ENCODE measurements around the gene ELAVL4. TPM values are rescaled to one million over a fixed set of nuclear protein-coding genes. Genes with fewer than 3 reads are reported as not detected.

Gene ELAVL4
- total and polyA plus RNA-seq, 2 of the 8 experiments (the other 6 are each of a cell fraction or from before 2014, with no cell fraction given), result 0.21 to 0.89 TPM

DNA sequence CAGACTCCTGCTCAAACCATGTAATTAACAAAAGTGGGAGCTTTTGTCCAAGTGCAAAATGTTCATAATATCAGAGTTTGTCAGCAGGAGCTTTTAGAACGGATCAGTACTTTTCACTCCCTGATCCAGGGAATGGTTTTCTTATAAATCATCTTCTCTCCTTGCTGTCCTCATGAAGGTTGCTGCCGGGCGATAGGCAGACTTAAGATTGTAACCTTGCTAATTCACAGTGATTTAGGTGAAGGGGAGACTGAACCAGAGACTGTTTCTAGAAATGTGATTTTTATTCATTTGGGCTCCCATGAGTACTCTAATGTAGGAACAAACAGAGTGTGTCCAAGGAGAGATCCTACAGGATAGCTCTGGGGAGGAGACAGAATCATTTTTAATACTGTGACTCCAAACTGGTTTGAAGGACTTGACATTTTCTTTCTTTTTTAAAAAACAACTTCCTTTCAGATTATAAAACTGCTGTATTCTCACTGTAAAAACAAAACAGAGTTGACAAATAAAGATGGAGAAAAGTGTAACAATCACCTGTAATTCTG is 23.7 kb downstream of the ELAVL4 start (continued):
- TF ChIP-seq, protein P1, sequence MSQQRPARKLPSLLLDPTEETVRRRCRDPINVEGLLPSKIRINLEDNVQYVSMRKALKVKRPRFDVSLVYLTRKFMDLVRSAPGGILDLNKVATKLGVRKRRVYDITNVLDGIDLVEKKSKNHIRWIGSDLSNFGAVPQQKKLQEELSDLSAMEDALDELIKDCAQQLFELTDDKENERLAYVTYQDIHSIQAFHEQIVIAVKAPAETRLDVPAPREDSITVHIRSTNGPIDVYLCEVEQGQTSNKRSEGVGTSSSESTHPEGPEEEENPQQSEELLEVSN (IDR thresholded peaks at IDR 0.05), result no peak
